GM23338 (cell line): ENCODE data around the gene ABCD2.

ENCODE experiments used
- CREB1 ChIP-seq: fragments of 250-450 bp; sonication (Bioruptor Pico); IDR thresholded peaks from 2 replicates; pipeline ENCODE4 v1.5.0; 2020; ENCODE audit warnings: low read depth, mild to moderate bottlenecking, moderate library complexity
- EZH2 ChIP-seq: fragments of 200-600 bp; sonication (generic); IDR thresholded peaks from one replicate; pipeline ENCODE4 v1.8.0; 2017; ENCODE audit warnings: antibody characterized with exemption, mild to moderate bottlenecking, low read depth; ENCODE audit not compliant: unreplicated experiment
- EZH2phosphoT487 ChIP-seq: fragments of 200-600 bp; sonication (generic); IDR thresholded peaks from one replicate; pipeline ENCODE4 v1.8.1; 2018; ENCODE audit warnings: antibody characterized with exemption; ENCODE audit not compliant: unreplicated experiment
- JUNB ChIP-seq: IDR thresholded peaks from one replicate; pipeline ENCODE4 v1.6.1; 2016; ENCODE audit warnings: antibody characterized with exemption; ENCODE audit not compliant: unreplicated experiment
- NANOG ChIP-seq: IDR thresholded peaks from 2 replicates; pipeline ENCODE4 v1.6.1; 2016; ENCODE audit warnings: antibody characterized with exemption, borderline replicate concordance
- POLR2AphosphoS5 ChIP-seq: IDR thresholded peaks from 2 replicates; pipeline ENCODE4 v1.6.1; 2016; ENCODE audit warnings: antibody characterized with exemption, low read depth
- STAT1 ChIP-seq: IDR thresholded peaks from one replicate; pipeline ENCODE4 v1.6.1; 2016; ENCODE audit warnings: antibody characterized with exemption; ENCODE audit not compliant: unreplicated experiment
- ZNF114 ChIP-seq: fragments of 250-450 bp; sonication (Bioruptor Pico); IDR thresholded peaks from 2 replicates; pipeline ENCODE4 v1.5.0; 2020; ENCODE audit warnings: mild to moderate bottlenecking, moderate library complexity
- ZNF331 ChIP-seq: fragments of 250-450 bp; sonication (Bioruptor Pico); IDR thresholded peaks from 2 replicates; pipeline ENCODE4 v1.5.0; 2020; ENCODE audit warnings: low read depth, mild to moderate bottlenecking, moderate library complexity
- TF ChIP-seq, protein P1 (sequence below), 2 experiments: fragments of 200-600 bp in 1 of 2; sonication (generic) in 1 of 2; conservative IDR thresholded peaks; 2 replicates each; pipeline versions ENCODE4 v1.5.1 to v1.6.1; 2016 to 2017; ENCODE audit warnings: antibody characterized with exemption in 2 of 2, low read depth in 2 of 2, mild to moderate bottlenecking in 2 of 2, moderate library complexity in 1 of 2
- TF ChIP-seq, protein P2 (sequence below): IDR thresholded peaks from one replicate; pipeline ENCODE4 v1.6.1; 2018; ENCODE audit warnings: antibody characterized with exemption; ENCODE audit not compliant: unreplicated experiment
- TF ChIP-seq, protein P3 (sequence below): IDR thresholded peaks from 2 replicates; pipeline ENCODE4 v1.6.1; 2016; ENCODE audit warnings: antibody characterized with exemption

DNA sequence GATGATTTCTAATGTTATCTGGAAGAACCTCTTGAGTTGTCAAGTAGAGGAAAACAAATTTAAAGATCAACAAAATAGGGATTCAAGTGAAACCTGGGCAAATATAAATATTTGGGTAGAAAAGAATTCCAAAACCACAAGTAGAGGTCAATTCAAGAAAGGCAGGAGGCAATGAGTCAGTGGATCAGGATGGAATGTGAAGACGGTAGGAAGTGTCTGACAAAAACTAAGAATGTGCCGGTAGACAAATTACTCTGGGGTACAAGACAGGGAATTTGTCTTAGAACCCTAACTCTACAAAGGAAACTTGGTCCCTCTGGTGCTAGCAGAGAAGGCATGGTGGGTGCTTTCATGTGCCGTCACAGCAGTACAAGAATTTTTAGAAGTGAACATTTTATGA lies 13.6 kb downstream of the ABCD2 start:
- TF ChIP-seq, protein P1, sequence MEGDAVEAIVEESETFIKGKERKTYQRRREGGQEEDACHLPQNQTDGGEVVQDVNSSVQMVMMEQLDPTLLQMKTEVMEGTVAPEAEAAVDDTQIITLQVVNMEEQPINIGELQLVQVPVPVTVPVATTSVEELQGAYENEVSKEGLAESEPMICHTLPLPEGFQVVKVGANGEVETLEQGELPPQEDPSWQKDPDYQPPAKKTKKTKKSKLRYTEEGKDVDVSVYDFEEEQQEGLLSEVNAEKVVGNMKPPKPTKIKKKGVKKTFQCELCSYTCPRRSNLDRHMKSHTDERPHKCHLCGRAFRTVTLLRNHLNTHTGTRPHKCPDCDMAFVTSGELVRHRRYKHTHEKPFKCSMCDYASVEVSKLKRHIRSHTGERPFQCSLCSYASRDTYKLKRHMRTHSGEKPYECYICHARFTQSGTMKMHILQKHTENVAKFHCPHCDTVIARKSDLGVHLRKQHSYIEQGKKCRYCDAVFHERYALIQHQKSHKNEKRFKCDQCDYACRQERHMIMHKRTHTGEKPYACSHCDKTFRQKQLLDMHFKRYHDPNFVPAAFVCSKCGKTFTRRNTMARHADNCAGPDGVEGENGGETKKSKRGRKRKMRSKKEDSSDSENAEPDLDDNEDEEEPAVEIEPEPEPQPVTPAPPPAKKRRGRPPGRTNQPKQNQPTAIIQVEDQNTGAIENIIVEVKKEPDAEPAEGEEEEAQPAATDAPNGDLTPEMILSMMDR (conservative IDR thresholded peaks at IDR 0.05; ENCODE audit: low read depth in 2 of 2) = no peak
- TF ChIP-seq EZH2phosphoT487 = no peak
- TF ChIP-seq, protein P2, sequence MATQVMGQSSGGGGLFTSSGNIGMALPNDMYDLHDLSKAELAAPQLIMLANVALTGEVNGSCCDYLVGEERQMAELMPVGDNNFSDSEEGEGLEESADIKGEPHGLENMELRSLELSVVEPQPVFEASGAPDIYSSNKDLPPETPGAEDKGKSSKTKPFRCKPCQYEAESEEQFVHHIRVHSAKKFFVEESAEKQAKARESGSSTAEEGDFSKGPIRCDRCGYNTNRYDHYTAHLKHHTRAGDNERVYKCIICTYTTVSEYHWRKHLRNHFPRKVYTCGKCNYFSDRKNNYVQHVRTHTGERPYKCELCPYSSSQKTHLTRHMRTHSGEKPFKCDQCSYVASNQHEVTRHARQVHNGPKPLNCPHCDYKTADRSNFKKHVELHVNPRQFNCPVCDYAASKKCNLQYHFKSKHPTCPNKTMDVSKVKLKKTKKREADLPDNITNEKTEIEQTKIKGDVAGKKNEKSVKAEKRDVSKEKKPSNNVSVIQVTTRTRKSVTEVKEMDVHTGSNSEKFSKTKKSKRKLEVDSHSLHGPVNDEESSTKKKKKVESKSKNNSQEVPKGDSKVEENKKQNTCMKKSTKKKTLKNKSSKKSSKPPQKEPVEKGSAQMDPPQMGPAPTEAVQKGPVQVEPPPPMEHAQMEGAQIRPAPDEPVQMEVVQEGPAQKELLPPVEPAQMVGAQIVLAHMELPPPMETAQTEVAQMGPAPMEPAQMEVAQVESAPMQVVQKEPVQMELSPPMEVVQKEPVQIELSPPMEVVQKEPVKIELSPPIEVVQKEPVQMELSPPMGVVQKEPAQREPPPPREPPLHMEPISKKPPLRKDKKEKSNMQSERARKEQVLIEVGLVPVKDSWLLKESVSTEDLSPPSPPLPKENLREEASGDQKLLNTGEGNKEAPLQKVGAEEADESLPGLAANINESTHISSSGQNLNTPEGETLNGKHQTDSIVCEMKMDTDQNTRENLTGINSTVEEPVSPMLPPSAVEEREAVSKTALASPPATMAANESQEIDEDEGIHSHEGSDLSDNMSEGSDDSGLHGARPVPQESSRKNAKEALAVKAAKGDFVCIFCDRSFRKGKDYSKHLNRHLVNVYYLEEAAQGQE = no peak
- TF ChIP-seq POLR2AphosphoS5 = no peak
- TF ChIP-seq ZNF114 (CRISPR knock-in tag) = no peak
- no peak for TF ChIP-seq EZH2
- TF ChIP-seq STAT1 = no peak
- TF ChIP-seq NANOG = no peak
- TF ChIP-seq JUNB = no peak
- TF ChIP-seq CREB1 = no peak
- no peak for TF ChIP-seq ZNF331 (CRISPR knock-in tag)
- TF ChIP-seq, protein P3, sequence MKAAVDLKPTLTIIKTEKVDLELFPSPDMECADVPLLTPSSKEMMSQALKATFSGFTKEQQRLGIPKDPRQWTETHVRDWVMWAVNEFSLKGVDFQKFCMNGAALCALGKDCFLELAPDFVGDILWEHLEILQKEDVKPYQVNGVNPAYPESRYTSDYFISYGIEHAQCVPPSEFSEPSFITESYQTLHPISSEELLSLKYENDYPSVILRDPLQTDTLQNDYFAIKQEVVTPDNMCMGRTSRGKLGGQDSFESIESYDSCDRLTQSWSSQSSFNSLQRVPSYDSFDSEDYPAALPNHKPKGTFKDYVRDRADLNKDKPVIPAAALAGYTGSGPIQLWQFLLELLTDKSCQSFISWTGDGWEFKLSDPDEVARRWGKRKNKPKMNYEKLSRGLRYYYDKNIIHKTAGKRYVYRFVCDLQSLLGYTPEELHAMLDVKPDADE = no peak
